ENCODE data around the gene NDP.

Gene NDP

GRCh38 chrX:43975796-43976195 is 2.6 kb upstream of the NDP start:
- H4K20me1 ChIP-seq (ENCODE audit: insufficient read depth, low read length), result no peaks in the 10 kb centered on the region
- H3K4me1 ChIP-seq (ENCODE audit: insufficient read depth, low read length, severe bottlenecking), result no peaks in the 10 kb centered on the region
- no peaks in the 10 kb centered on the region for H3K27me3 ChIP-seq (ENCODE audit: insufficient read depth, low read length)
- no peaks in the 10 kb centered on the region for H3K36me3 ChIP-seq (ENCODE audit: insufficient read depth, low read length)
- H3K9me2 ChIP-seq (ENCODE audit: low read depth, low read length), result no peaks in the 10 kb centered on the region
- TF ChIP-seq CTCF (IDR thresholded peaks at IDR 0.05; ENCODE audit: low read length) (no peak), EZH2 (IDR thresholded peaks at IDR 0.05; ENCODE audit: borderline replicate concordance, low read length) (no peak)
- no peaks in the 10 kb centered on the region for H3F3A ChIP-seq (ENCODE audit: insufficient read depth, low read length)
- no peak overlapping the region for H3K4me3 ChIP-seq (ENCODE audit: low read depth, low read length, poor library complexity, severe bottlenecking)
- H3K79me2 ChIP-seq (ENCODE audit: insufficient read depth, low read length), result no peaks in the 10 kb centered on the region
- no peak overlapping the region for H3K4me2 ChIP-seq (ENCODE audit: low read length)
- H3K9me3 ChIP-seq (ENCODE audit: low read length), result no peaks in the 10 kb centered on the region
- H3K9ac ChIP-seq (ENCODE audit: low read length), result no peak overlapping the region
- H3K27ac ChIP-seq (ENCODE audit: low read depth, low read length, poor library complexity, severe bottlenecking), result no peak overlapping the region
- H2AFZ ChIP-seq (ENCODE audit: low read length), result no peak overlapping the region

- Histone ChIP-seq H4K20me1 (ENCODE audit: insufficient read depth, low read length) (no peaks in the 10 kb centered on the region), H3K9me2 (ENCODE audit: low read depth, low read length) (no peaks in the 10 kb centered on the region), H3K4me3 (ENCODE audit: low read depth, low read length, poor library complexity, severe bottlenecking) (no peak overlapping the region), H3K9ac (ENCODE audit: low read length) (no peak overlapping the region), H3K4me2 (ENCODE audit: low read length) (no peak overlapping the region), H2AFZ (ENCODE audit: low read length) (no peak overlapping the region), H3K4me1 (ENCODE audit: insufficient read depth, low read length, severe bottlenecking) (no peaks in the 10 kb centered on the region), H3F3A (ENCODE audit: insufficient read depth, low read length) (no peaks in the 10 kb centered on the region), H3K27me3 (ENCODE audit: insufficient read depth, low read length) (no peaks in the 10 kb centered on the region), H3K27ac (ENCODE audit: low read depth, low read length, poor library complexity, severe bottlenecking) (no peak overlapping the region), H3K9me3 (ENCODE audit: low read length) (no peaks in the 10 kb centered on the region), H3K36me3 (ENCODE audit: insufficient read depth, low read length) (no peaks in the 10 kb centered on the region), H3K79me2 (ENCODE audit: insufficient read depth, low read length) (no peaks in the 10 kb centered on the region)
- no peak for TF ChIP-seq CTCF (IDR thresholded peaks at IDR 0.05; ENCODE audit: low read length)
- TF ChIP-seq EZH2 (IDR thresholded peaks at IDR 0.05; ENCODE audit: borderline replicate concordance, low read length), result no peak
These were observed 1.7 kb upstream of the NDP start for GRCh38 chrX:43974741-43975465.

DNA sequence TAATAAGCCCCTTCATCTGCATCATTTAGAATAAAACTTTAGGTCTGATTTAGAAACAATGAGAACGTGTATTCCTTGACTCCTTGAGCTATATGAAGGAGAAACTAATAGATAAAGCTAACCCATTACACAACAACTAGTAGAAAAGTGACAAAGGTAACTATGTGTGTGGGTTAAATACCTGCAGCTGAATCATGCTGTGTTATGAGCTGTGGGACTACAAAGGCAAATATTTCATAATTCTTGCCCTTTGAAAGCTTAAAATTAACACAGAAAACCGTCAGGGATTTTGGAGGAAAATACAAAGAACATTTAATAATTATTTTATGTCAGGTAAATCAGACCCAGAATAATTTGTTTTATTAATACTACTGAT is 898 bp upstream of the NDP start:
- Histone ChIP-seq H3K79me2 (ENCODE audit: insufficient read depth, low read length) (no peaks in the 10 kb centered on the region), H3K9me2 (ENCODE audit: low read depth, low read length) (no peaks in the 10 kb centered on the region), H3K27me3 (ENCODE audit: insufficient read depth, low read length) (no peaks in the 10 kb centered on the region), H3K4me2 (ENCODE audit: low read length) (no peak overlapping the region), H4K20me1 (ENCODE audit: insufficient read depth, low read length) (no peaks in the 10 kb centered on the region), H3K4me3 (ENCODE audit: low read depth, low read length, poor library complexity, severe bottlenecking) (no peak overlapping the region), H3F3A (ENCODE audit: insufficient read depth, low read length) (no peaks in the 10 kb centered on the region), H3K27ac (ENCODE audit: low read depth, low read length, poor library complexity, severe bottlenecking) (no peak overlapping the region), H3K36me3 (ENCODE audit: insufficient read depth, low read length) (no peaks in the 10 kb centered on the region), H3K9me3 (ENCODE audit: low read length) (no peaks in the 10 kb centered on the region), H3K9ac (ENCODE audit: low read length) (no peak overlapping the region), H2AFZ (ENCODE audit: low read length) (no peak overlapping the region), H3K4me1 (ENCODE audit: insufficient read depth, low read length, severe bottlenecking) (no peaks in the 10 kb centered on the region)
- TF ChIP-seq EZH2 (IDR thresholded peaks at IDR 0.05; ENCODE audit: borderline replicate concordance, low read length) (no peak), CTCF (IDR thresholded peaks at IDR 0.05; ENCODE audit: low read length) (no peak)
